NCI-H524 (cell line): Measurements from ENCODE around the gene LMTK2.

Source experiments
- DNase-seq, 2 experiments: peaks; one replicate each; lab custom pipeline; 2025; lab: John Stamatoyannopoulos, UW

LMTK2 gene

GRCh38 chr7:98203261-98203963 lies 96.8 kb downstream of the LMTK2 start:
- DNase-seq, result no peak

GRCh38 chr7:98203964-98204605 lies 97.4 kb downstream of the LMTK2 start:
- DNase-seq, result no peak

DNA sequence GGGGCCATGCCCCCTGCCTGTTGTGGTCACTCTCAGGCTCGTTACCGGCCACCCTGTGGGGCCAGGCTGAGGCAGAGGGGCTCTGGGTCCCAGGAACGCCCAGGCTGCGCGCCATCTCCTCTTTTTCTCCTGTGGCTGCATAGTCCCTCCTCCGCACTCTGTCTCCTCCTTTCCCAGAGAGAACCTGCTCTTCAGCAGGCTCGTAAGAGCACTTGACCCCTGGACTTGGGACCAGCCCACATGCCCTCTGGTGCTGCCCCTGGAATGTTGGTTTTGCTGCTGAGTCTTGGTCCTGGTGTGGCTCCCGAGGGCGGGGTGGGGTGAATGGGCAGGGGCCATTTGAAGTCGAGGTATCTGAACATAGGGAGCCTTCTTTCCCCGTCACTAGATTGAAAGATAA lies 98.0 kb downstream of the LMTK2 start:
- no peak for DNase-seq

GRCh38 chr7:98205162-98205845 lies 98.6 kb downstream of the LMTK2 start:
- DNase-seq, result no peak

DNA sequence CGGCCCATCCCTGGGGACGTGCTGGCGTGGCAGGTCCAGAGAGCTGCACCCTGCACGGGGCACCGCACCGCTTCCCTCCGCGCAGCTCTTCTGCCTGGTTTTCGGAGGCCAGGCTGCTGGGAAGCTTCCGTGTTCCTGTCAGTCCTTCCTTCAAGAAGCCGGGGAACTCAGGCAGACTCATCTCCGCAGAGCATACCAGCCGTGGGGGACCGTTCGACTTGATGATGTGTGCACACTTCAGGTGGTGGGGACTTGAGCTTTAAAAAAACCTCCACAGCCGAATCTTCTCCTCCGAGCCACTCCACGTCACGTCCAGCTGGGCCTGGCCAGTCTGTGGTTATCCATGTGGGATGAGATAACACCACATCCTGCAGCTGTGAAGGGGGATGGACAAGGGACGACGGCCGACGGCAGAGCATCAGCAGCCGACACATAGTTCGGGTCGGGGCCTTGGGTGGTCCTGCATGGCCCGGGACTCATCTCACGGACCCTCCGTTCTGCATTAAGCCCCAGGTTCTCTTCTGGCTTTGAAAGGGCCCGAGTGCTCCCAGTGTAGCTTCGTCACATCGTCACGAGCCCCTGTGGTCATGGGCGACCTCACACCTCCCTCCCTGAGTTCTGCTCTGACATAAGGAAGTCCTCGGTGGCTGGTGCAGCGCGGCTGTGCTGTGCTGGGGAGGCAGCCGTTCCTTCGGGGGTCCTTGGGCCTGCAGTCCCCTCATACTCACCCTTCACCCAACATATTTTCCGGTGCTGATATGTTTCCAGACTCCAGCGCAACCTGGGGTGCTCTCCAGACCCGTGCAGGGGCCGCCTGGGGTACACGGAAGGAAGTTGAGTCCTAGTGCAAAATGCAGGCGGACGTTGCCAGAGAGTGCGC lies 100.0 kb downstream of the LMTK2 start:
- DNase-seq, result no peak

DNA sequence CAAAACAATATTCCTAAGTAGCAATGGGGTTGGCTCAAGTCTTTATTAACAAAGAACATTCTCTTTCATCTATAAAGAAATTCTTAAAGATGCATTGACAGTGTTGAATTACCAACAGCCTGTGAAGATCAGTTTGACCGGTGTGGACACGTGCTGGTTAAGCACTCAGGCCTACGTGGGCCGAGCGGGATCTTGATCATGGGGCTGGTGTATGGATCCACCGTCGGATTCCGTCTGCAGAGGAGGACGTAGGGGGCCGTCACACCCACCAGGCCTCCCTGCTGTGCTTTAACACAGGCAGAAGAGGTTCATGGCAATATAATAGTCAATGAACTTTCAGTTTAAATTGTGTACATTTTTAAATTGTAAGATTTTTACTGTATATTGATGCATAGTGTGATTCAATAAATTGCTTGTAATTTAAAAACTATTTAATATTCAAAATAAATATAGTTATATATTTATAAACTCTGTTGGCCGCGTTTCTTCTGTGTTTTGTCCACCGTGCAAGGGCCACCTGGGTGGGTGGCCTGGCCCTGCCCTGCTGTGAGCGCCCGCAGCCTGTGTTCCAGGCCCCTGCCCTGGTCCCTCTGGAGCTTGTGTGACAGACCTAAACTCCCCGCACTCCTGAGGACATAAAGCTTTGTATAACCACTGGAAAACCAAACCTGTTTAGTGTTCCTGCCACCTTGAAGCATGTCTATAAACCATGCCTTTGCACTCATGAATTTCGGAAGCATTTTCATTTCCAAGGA lies 102.7 kb downstream of the LMTK2 start:
- DNase-seq, result no peak

- peak in 1 of 2 experiments; percentile 15 for DNase-seq
These were observed 104.0 kb downstream of the LMTK2 start for GRCh38 chr7:98210513-98211220.

DNA sequence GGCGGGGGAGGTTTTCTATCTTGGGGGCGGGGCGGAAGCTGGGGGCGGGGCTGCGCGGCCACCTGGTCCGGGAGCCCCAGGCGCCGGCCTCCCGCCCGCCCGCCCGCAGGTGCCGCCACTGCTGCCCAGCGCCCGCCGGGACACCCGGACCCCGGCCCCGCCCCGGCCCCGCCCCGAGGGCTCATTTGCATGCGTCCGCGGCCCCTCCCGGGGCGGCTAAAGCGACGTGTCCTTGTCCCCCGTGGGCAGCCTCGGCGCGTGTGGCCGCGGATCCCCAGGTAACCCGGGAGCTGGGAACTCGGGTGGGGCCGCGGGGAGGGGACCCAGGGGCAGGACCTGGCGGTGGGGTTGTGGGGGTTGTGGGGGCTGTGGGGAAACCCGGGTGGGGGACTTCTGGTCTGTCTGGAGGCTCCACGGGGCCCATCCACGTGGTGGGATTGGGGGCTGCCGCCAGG lies 104.6 kb downstream of the LMTK2 start, which contains the start of gene BHLHA15:
Gene BHLHA15, plus strand, starts transcription at position 219 of the 455 bp plus-strand sequence. CDS start 871 bp downstream, outside the sequence.
- peak; percentile 8 to 29 for DNase-seq

DNA sequence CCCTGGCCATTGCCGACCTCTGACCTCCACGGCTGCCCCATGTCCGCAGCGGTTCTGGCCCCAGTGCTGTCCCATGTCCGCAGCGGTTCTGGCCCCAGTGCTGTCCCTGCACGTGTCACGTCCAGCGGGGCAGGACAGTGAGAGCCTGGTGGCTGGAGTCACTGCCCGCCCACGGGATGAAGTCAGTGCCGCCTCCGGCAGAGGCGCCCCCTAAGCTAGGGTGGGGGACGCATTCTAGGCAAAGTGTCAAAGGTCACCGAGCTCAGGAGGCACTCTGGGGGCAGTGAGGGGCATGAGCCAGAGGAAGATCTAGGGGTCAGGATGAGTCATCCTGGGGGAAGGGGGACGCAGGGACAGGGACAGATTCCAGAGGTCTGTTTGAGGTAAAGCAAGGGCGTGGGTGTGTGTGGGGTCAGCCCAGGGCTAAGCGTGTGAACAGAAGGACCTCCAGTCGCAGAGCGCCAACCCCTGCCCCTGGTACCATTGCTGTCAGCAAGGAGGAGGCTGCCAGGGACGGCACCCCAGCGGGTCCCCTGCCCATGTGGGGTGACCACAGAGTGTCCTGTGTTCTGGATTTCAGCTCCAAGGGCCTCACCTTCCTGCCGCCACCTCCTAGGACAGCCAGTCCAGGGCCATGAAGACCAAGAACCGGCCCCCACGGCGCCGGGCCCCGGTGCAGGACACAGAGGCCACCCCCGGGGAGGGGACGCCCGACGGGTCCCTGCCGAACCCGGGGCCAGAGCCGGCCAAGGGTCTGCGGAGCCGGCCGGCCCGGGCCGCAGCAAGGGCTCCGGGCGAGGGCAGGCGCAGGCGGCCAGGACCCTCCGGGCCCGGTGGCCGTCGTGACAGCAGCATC lies 105.2 kb downstream of the LMTK2 start:
- DNase-seq, result no peak

DNA sequence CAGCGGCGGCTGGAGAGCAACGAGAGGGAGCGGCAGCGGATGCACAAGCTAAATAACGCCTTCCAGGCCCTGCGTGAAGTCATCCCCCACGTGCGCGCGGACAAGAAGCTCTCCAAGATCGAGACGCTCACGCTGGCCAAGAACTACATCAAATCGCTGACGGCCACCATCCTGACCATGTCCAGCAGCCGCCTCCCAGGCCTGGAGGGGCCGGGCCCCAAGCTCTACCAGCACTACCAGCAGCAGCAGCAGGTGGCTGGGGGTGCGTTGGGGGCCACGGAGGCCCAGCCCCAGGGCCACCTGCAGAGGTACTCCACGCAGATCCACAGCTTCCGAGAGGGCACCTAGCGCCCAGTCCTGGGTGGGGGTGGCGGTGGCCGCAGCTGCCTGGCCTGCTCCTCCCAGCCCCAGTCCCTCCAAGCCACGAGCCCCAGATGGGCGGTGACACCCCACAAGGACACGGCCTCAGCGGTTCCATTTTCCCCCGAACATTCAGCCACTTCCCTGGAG lies 105.9 kb downstream of the LMTK2 start:
- no peak for DNase-seq

DNA sequence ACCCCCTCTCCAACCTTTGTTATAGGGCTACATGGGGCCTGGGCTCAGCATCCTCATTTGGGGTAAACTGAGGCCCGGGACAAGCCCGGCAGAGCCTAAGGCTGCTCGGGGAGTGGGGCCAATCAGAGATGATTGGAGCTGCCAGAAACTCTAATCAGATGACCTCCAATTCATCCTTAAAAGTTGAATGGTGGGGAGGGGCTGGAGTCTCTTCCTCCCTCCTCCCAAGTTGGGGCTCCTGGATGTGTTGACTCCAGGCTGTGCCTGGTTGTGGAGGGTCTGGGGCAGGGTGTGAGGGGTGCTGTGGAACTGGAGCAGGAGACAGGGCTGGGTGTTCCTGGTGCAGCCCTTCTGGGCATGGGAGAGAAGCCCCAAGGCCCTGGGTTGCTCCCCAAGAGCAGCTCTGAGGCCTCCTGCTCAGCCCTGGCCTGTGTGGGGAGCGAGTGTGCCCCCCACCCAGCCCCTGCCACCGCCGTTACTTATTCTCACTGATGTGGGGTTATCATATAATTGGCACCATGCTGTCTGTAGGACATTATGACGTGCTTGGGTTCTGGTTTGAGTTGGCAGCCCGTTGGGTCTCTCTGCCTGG lies 106.7 kb downstream of the LMTK2 start:
- DNase-seq, result no peak

DNA sequence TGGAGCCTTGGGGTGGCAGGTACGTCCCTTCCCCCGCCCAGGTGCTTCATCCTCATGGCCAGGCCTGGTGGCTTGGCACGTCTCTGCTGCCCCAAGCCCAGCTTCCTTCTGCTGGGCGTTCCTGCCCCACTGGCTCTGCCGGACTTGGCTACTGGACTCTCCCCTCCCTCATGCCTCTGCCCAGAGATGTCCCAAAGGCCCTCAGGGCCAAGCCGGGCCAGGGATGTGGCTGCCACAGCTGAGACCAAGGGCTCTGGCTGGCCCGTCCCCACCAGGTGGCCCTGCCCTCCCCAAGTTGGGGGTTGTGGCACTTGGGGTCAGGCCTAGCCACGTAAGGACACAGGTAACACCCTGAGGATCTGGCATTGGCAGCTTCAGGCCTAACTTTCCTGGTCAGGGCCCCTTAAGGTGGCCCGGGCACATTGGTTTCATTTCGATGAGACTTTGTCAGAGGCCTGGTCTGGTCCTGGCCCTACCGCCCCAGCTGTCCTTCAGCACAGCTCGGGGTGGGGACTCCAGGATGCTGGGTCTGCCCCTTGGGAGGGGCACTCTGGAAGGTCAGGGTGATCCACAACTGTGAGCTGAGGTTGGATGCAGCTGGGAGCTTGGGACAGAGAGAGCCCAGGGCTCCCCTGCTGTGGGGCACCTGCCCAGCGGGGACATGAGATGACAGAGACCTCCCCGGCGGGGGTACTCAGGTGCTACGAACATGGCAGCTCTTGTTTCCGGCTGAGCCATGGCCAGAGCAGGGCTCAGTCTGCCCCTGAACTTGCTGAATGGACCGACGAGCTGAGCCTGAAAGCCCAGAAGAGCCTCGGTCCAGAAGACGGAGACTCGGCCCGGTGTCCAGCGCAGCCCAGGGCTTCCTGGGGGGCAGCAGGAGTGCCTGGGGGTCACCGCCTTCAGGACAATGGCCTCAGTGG lies 107.5 kb downstream of the LMTK2 start:
- DNase-seq, result no peak

DNA sequence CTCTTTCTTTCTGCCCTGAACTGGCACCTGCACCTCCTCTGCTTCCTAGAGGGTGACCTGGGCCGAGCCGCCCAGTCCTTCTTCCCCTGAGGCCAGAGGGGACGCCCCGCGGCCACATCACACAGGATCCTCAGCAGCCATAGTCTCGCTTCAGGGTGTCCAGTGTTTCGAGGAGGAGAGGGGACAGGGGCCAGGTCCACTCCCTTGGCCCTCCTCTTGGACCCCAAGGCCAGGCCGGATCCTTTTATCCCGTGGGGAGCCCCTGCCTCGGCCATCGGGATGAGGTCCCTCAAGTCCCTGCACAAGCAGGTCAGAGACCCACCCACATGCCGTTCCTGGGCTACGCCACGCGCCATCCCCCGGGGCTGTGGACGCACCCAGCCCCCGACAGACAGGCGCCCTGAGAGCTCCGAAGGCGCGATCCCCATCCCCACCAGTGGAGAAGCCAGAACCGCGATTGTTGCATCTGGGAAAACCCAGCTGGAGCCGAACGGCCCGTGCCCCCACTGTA lies 108.2 kb downstream of the LMTK2 start:
- DNase-seq, result no peak

DNA sequence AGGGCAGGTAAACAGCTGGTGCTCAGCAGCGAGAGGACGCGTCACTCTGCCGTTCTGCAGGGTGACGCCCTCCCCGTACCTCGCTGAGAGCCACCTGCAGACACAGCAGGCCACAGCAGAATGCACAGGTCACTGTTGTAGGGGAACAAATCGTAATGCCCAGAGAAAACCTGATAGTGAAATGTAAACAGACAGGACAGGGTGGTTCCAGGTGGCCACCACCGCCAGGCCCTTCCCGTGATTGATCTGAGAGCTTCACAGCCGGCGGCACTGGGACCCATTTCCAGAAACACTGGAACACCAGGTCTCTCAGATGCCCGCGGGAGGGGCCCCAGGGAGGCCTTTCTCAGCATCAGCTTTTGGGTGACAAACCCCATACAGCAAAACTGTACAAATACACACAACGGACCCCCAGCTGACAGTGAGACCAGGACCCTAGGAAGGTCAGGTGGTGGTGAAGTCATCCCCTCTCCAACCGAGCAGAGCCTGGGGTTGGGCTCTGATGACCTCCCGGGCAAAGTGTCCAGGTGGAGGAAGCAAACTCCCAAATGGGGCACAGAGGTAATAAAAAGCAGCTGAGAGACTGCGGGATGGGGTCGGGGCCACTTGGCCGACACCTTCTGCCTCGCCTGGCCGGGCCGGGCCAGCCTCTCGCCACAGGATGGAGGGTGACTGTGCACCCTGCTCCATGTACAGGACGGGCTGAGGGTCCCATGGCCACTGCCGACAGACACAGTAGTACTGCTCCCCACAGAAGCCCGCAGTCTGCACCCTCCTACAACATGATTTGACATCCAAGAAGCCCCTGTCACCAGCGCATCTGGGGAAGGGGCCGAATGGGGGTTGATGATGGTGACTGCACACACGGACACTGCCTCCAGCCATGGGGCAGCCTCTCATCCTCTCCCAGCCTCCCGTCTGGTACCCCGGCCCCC lies 109.2 kb downstream of the LMTK2 start:
- no peak for DNase-seq

DNA sequence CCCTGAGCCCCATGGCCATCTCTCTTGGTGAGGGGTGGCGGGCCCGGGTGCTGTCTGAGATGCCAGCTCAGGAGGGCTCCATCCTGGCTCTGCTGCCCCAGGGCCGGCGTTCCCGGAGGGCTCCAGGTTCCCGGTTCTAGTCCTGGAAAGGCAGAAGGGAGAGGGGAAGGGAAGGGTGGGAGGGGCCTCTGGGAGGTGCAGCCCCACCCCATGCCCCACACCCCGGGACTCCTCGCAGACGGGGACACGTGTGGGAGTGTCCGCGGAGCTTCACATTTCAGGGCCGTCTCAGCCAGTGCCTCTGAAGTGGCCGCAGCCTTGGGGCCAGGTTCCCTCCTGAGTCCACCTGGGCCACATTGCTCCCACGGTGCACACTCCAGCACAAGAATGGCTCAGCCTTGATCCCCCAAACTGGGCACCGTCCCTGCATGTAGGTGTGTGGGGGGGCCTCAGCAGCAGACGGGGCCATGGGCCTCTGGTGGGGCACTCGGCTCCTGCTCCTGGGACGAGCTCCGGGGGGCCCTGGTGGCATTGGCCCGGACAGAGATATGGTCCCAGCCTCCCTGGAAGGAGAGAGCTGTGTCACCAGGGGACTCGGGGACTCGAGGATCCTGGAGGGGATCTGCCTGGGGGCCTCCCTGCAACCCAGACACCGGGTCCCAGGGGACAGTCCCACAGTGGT lies 110.4 kb downstream of the LMTK2 start:
- no peak for DNase-seq
